Measurements from ENCODE around the gene GNL3.

Gene GNL3

DNA sequence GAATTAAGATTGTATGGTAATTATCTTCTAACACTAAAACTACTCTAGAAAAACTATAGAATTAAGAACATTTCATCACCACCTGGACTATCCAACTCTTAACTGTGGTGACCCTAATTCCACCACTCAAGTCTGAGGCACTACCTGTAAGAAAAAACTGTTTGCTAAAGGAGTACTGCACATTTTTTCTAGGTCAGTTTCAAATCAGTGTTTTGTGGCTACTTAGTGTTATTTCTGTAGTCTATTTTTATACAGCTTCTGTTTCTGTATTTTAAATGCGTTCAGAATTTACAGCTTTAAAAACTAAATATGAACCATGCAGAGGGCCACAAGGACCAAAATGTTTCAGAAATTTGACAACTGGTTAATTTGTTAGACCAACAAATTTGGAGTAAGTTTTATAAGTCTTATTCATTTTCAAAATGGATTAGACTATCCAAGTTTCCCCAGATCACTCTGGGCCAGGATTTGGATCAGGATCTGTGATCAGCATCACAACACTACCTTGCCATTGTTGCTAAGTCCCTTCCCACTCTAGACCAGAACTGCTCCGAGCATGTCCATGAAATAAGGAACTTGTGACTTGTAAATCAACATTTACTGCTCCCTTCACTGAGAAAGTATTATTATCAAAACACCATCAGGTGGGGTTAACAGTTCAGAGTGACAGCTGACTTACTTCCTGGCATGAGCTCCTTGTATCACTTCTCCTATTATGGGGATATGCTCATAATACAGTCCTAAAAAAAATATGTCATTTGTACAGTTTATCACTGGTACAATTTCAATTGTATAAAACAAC lies 11.2 kb downstream of the GNL3 start:
- TF ChIP-seq, protein P1, sequence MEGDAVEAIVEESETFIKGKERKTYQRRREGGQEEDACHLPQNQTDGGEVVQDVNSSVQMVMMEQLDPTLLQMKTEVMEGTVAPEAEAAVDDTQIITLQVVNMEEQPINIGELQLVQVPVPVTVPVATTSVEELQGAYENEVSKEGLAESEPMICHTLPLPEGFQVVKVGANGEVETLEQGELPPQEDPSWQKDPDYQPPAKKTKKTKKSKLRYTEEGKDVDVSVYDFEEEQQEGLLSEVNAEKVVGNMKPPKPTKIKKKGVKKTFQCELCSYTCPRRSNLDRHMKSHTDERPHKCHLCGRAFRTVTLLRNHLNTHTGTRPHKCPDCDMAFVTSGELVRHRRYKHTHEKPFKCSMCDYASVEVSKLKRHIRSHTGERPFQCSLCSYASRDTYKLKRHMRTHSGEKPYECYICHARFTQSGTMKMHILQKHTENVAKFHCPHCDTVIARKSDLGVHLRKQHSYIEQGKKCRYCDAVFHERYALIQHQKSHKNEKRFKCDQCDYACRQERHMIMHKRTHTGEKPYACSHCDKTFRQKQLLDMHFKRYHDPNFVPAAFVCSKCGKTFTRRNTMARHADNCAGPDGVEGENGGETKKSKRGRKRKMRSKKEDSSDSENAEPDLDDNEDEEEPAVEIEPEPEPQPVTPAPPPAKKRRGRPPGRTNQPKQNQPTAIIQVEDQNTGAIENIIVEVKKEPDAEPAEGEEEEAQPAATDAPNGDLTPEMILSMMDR (IDR thresholded peaks at IDR 0.05; ENCODE audit: insufficient read depth, missing control alignments): no peak
- no peak for DNase-seq (ENCODE audit: insufficient read length, low spot score)
- FAIRE-seq: peak; percentile 6

GRCh38 chr3:52697632-52697965 lies 11.8 kb downstream of the GNL3 start:
- FAIRE-seq: no peak
- DNase-seq (ENCODE audit: insufficient read length, low spot score): no peak
- TF ChIP-seq, protein P1 (IDR thresholded peaks at IDR 0.05; ENCODE audit: insufficient read depth, missing control alignments): no peak

GRCh38 chr3:52703341-52703740 lies 17.5 kb downstream of the GNL3 start:
- FAIRE-seq: no peak
- TF ChIP-seq, protein P1 (IDR thresholded peaks at IDR 0.05; ENCODE audit: insufficient read depth, missing control alignments): no peak
- no peak for DNase-seq (ENCODE audit: insufficient read length, low spot score)

DNA sequence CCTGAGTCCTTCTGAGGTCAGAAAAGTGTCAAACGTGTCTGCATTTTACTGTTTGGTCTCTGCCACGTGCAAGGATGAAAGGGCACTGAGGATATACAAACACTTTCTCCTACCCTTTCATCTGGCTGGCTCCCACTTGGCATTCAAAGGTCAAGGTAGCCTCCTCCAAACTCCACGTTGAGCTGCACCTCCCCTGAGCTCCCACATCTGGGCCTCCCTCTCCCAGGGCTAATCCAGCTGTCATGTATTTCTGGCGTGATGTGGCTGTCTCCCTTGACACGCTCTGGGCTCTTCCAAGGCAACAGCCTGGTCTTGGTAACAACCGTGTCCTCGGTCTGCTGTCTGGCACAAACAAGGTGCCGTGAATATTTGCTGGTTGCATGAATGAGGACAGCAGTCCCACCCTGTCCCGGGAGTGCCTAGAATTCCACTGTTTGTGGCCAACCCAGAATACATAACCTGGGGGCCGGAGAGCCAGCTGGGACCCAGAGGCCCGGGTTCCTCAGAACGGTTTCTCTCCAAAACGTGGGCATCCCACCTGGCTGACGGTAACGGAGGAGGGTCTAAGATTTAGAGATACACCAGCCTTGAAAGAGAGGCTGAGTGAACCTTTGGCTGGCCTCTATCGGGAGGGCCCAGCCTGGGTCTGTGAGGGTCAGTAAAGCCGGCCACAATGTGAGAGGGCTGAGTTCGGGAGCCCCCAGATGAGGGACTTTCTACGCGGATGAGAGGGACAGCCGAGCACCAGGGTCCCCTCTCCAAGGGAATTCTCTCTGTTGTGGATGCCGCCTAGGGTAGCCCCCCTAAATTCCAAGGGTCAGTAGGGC lies 19.0 kb downstream of the GNL3 start:
- DNase-seq (ENCODE audit: insufficient read length, low spot score) (no peak), FAIRE-seq (no peak)
- TF ChIP-seq, protein P1 (IDR thresholded peaks at IDR 0.05; ENCODE audit: insufficient read depth, missing control alignments): no peak

- no peak for FAIRE-seq
- TF ChIP-seq, protein P1 (IDR thresholded peaks at IDR 0.05; ENCODE audit: insufficient read depth, missing control alignments): no peak
These were observed 19.5 kb downstream of the GNL3 start for GRCh38 chr3:52705438-52705687.

DNA sequence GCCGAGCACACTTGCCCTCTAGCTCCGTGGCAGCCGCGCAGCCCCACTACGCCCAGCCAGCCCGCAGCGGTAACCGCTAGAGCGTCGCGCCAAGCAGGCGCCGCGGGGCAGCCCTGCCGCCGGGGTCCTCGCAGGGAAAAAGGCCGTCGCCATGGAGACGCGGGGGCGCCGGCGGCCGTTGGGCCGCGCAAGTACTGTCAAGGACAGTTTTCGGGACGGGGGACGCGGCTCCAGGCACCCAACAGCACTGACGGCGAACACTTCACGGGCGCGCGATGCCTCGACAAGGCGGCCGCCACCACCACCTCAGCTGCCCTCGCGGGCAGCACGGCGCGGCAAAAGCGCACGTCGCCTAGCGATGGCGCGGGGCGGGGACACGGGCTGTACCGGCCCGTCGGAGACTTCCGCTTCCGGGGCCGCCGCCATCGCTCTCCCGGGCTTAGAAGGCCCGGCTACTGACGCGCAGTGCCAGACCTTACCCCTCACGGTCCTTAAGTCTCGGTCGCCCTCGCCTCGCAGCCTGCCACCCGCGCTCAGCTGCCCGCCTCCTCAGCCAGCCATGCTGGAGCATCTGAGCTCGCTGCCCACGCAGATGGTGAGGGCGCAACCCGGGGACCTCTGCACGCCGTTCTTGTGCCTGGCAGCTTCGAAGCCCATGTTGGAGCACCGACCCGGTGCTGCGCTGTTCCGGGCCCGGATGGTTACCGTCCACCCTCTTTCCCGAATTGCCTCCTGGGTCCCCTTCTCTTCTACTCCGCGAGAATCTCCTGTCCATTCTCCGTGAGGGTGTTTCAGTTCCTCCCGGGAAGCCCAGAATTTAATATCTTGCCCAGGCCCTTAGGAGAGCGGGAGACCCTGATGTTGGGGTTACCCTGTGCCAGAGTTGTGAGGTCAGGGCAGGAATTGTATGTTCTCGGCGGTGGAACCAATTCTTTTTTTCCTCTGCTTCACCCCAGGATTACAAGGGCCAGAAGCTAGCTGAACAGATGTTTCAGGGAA lies 20.2 kb downstream of the GNL3 start, which contains the start of the genes GLT8D1 and SPCS1:
TSS of gene GLT8D1 (minus strand) at position 104 of the 999 bp plus-strand sequence. CDS start 5,331 bp downstream, outside the sequence.
TSS of gene SPCS1 (plus strand) at position 419 of the 999 bp plus-strand sequence. CDS start at position 560, 141 bp downstream.
- TF ChIP-seq, protein P1 (IDR thresholded peaks at IDR 0.05; ENCODE audit: insufficient read depth, missing control alignments): no peak
- FAIRE-seq (no peak), DNase-seq (ENCODE audit: insufficient read length, low spot score) (peak; percentile 58)

More at GRCh38 chr3:52705438-52705687, 19.5 kb downstream of the GNL3 start:
- DNase-seq (ENCODE audit: insufficient read length, low spot score): no peak

All from D721Med (cell line).